HG02938 (cell line): ENCODE measurements around the gene TBXT.
A peak's percentile ranks its signal among the peaks of the same experiment; 100 is the strongest.
"Not testable (repeated sequence)": the region's sequence is repeated elsewhere in the genome, so short reads cannot be mapped to it uniquely, and the experiment has no call there.

ENCODE experiments used
- ATAC-seq: cut with Tn5 transposase; IDR thresholded peaks from one replicate; pipeline ENCODE4 v1.9.1; 2021; ENCODE audit warnings: mild to moderate bottlenecking, moderate library complexity; ENCODE audit not compliant: unreplicated experiment

Gene TBXT

GRCh38 chr6:166173281-166173951 lies 5.8 kb upstream of the TBXT start:
- no peak for ATAC-seq

GRCh38 chr6:166172546-166172945 lies 4.9 kb upstream of the TBXT start:
- no peak for ATAC-seq

GRCh38 chr6:166169549-166170421 lies 2.1 kb upstream of the TBXT start:
- ATAC-seq, result no peak

- no peak for ATAC-seq
Observed at GRCh38 chr6:166168616-166169548, 1.2 kb upstream of the TBXT start.

- ATAC-seq, result no peak
Observed at GRCh38 chr6:166167258-166167731, 356 bp downstream of the TBXT start.

- no peak for ATAC-seq
Observed at GRCh38 chr6:166166314-166167257, 1.1 kb downstream of the TBXT start.

- no peak for ATAC-seq
Observed at GRCh38 chr6:166165558-166166313, 1.9 kb downstream of the TBXT start.

- ATAC-seq, result peak; percentile 64
Observed at GRCh38 chr6:166162599-166163342, 4.9 kb downstream of the TBXT start.

- no peak for ATAC-seq
Observed at GRCh38 chr6:166157930-166158617, 9.6 kb downstream of the TBXT start.

- no peak for ATAC-seq
Observed at GRCh38 chr6:166156942-166157341, 10.7 kb downstream of the TBXT start.

GRCh38 chr6:166153966-166154365 lies 13.7 kb downstream of the TBXT start:
- no peak for ATAC-seq

GRCh38 chr6:166152660-166153059 lies 15.0 kb downstream of the TBXT start:
- ATAC-seq, result no peak

GRCh38 chr6:166151798-166152197 lies 15.9 kb downstream of the TBXT start:
- no peak for ATAC-seq

GRCh38 chr6:166145751-166146150 lies 21.9 kb downstream of the TBXT start:
- ATAC-seq, result no peak

GRCh38 chr6:166143011-166143410 lies 24.6 kb downstream of the TBXT start:
- ATAC-seq, result no peak

- no peak for ATAC-seq
Observed at GRCh38 chr6:166127624-166128472, 39.8 kb downstream of the TBXT start.

GRCh38 chr6:166123115-166123514 lies 44.5 kb downstream of the TBXT start:
- ATAC-seq, result not testable (repeated sequence)
